Epithelial cell of proximal tubule (primary cell): Measurements from ENCODE around the gene KANSL3. TPM values are rescaled to one million over a fixed set of nuclear protein-coding genes. Genes with fewer than 3 reads are reported as not detected.

Source experiments
- DNase-seq: peaks from one replicate; pipeline ENCODE4 v3.0.0-alpha.2; 2011; ENCODE audit warnings: low read depth
- H3K4me3 ChIP-seq: 2 replicates; pipeline ENCODE4 v1.5.1; 2011; ENCODE audit warnings: low read depth, mild to moderate bottlenecking, low read length
- total RNA-seq: library from RNA; depleted of rRNA; stranded (reverse); fragments of >200 nt; gene quantifications from 2 replicates; pipeline ENCODE4 v1.2.3, GENCODE V29; 2015
- TF ChIP-seq, protein P1 (sequence below): conservative IDR thresholded peaks from 2 replicates; pipeline ENCODE4 v1.5.1; 2012; ENCODE audit warnings: low read depth, mild to moderate bottlenecking, low read length

KANSL3 gene
- total RNA-seq, 1 donor from 2014 or later = 24.0 TPM

DNA sequence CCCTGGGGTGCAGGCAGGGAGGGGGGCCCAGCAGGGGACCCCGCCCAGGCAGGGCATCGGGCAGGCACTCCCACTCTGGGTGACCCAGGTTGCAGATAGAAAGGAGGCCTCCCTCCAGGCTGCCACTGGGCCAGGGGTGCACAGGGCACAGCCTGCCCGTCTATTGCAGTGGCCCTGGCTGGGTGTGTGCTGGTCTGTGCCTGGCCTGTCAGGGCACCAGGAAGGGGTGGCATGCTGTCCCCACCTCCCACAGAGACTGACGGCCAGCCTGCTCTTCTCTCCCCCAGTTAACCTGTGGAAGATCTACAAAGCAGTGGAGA is 88.7 kb downstream of the KANSL3 start:
- H3K4me3 ChIP-seq = no peak overlapping the region
- no peak for DNase-seq
- TF ChIP-seq, protein P1, sequence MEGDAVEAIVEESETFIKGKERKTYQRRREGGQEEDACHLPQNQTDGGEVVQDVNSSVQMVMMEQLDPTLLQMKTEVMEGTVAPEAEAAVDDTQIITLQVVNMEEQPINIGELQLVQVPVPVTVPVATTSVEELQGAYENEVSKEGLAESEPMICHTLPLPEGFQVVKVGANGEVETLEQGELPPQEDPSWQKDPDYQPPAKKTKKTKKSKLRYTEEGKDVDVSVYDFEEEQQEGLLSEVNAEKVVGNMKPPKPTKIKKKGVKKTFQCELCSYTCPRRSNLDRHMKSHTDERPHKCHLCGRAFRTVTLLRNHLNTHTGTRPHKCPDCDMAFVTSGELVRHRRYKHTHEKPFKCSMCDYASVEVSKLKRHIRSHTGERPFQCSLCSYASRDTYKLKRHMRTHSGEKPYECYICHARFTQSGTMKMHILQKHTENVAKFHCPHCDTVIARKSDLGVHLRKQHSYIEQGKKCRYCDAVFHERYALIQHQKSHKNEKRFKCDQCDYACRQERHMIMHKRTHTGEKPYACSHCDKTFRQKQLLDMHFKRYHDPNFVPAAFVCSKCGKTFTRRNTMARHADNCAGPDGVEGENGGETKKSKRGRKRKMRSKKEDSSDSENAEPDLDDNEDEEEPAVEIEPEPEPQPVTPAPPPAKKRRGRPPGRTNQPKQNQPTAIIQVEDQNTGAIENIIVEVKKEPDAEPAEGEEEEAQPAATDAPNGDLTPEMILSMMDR = no peak

DNA sequence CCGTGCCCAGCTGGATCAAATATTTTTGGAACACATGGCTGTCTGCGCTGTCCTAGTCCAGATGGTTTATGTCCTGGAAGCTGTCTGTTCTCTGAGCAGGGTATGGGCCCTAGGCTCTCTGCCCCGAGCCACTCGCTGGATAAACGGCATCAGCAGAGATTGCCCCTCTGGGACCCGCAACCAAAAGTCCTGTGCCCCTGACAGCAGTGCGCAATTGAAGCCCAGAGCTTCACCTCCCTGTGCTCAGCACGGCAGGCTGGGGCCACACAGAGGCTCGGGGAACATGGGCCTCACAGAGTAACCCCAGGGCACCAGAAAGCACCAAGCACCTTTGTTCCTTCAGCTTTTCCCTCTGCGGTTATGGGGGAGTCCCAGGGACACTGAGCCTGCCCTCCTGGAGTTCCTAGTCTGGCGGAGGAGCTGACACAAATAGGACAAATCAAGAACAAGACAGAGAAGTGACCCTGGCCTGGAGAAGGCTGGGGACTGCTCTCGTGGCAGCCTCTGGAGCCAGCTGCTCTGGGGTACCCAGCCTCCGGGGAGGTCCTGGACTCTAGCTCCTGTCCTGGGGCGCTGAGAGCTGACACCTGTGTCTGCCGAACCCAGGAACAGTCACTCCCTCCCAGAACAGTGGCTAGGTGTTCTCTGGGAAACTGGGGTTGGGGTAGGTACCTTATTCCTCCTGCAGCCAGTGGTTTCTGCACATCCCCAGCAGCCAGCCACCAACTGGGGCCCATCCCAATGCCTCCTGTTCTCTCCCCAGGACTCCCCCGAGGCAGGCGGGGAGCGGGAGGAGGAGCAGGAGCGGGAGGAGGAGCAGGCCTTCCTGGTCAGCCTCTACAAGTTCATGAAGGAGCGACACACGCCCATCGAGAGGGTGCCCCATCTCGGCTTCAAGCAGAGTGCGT is 89.3 kb downstream of the KANSL3 start:
- H3K4me3 ChIP-seq = no peak overlapping the region
- no peak for DNase-seq
- TF ChIP-seq, protein P1 = no peak

DNA sequence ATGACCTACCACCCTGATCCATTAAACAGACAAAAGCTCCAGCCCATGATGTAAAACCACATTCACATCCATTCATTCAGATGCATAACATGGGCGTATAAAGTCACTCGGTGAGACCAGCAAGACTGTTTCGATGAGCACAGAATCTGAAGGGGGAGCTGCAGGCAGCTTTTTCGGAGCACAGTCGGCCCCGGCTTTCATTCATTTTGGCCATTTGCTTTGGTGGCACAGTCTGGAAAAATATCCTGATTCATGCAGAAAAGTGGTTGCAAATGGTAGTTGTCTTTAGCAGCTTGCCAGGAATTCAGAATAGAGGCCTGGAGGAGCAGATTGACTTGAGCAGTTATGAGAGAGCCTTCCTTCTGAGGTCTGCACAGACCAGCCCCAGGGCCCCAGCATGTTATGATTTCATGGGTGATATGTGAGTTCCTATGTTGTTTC is 90.4 kb downstream of the KANSL3 start:
- TF ChIP-seq, protein P1 = no peak
- H3K4me3 ChIP-seq = no peak overlapping the region

DNA sequence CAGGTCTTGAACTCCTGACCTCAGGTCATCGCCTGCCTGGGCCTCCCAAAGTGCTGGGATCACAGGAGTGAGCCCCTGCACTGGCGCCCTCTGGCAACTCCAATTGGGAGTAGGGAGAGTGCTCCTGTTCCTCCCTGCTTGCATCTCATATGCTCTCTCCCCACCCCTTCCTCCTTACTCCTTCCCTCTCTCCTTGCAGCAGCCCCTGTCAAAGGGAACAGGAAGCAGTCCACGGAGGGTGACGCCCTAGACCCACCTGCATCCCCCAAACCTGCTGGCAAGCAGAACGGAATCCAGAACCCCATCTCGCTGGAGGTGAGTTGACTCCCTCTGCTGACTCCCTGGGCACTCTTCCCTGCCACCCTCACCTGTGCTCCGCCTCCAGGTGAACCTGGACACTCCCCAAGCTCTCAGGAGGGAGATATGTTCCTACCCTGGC is 90.9 kb downstream of the KANSL3 start:
- DNase-seq = no peak
- no peak overlapping the region for H3K4me3 ChIP-seq
- TF ChIP-seq, protein P1 = no peak

More for the DNA sequence above, 90.4 kb downstream of the KANSL3 start:
- no peak for DNase-seq

DNA sequence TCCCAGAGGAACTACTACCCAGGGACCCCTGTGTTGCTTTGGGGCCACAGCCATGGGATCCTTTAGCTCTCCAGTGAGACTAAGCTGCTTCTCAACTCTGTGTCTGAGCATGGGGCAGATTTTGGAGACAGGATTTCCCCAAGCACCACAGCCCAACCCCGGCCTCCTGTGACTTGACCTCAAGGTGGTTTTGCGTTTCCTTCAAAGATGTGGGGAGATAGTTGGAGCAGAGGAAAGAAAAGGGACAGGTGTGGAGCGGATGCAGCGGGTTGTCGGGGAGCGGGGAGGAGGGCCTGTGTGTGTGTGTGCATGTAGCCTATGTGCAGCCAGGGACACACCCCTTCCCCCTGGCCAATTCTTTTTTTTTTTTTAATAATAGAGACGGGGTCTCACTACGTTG is 91.3 kb downstream of the KANSL3 start:
- no peak for DNase-seq
- no peak overlapping the region for H3K4me3 ChIP-seq
- TF ChIP-seq, protein P1 = no peak

DNA sequence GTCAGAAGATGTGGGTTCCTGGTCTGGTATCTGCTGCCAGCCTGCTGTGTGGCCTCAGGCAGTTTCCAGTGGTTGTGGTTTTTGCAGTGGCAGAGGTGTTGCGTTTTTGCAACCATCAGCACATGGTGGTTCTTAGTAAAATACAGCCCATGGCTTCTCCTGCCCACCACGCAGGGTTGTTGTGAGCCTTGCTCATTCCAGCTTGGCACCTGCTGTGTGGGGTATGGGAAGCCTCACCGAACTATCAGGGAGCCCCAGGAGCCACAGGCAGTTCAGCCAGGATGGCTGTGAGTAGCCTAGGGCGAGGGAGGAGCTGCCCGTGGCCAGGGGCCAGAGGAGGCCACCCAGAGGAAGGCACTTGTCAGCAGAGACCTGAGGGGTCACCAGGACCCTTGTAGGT is 91.8 kb downstream of the KANSL3 start:
- H3K4me3 ChIP-seq = no peak overlapping the region
- TF ChIP-seq, protein P1 = no peak
- no peak for DNase-seq

Other genes starting within 250 kb of the KANSL3 start
- 1.0 and 8.6 TPM in 2 replicates for gene NEURL3, start 133.0 kb downstream of the KANSL3 start, total RNA-seq
- 19.9 and 20.8 TPM in 2 replicates for gene ARID5A, start 101.6 kb downstream of the KANSL3 start, total RNA-seq
- gene FER1L5, start 4.5 kb upstream of the KANSL3 start, total RNA-seq = 0.06 and 0.07 TPM in 2 replicates
- 13.0 and 22.3 TPM in 2 replicates for gene LMAN2L, start 101.8 kb upstream of the KANSL3 start, total RNA-seq
- gene CNNM4, start 122.6 kb upstream of the KANSL3 start, total RNA-seq = 5.7 and 9.0 TPM in 2 replicates
- 8.2 and 10.6 TPM in 2 replicates for gene CNNM3, start 178.0 kb upstream of the KANSL3 start, total RNA-seq
- 0.22 and 1.1 TPM in 2 replicates for gene ANKRD23, start 205.7 kb upstream of the KANSL3 start, total RNA-seq
- 31.9 and 54.8 TPM in 2 replicates for gene ANKRD39, start 219.7 kb upstream of the KANSL3 start, total RNA-seq
- gene SEMA4C, start 231.8 kb upstream of the KANSL3 start, total RNA-seq = 34.4 and 35.3 TPM in 2 replicates